Left lung (tissue), 10 donors: ENCODE data around the gene ST6GAL1. TPM values are rescaled to one million over a fixed set of nuclear protein-coding genes. Genes with fewer than 3 reads are reported as not detected.

Experiments used
- ATAC-seq: fragments of 200-7000 bp; cut with Tn5 transposase; one replicate; pipeline ENCODE4 v1.9.1; 2020; ENCODE audit warnings: moderate library complexity
- DNase-seq, 4 donors: peaks; one replicate each; pipeline ENCODE4 v3.0.0-alpha.2; 2013 to 2020
- H3K27ac ChIP-seq, 2 donors: fragments of 200-600 bp; sonication (generic) in 1 of 2; one replicate each; pipeline versions ENCODE4 v1.5.0 to v1.8.0; 2020 to 2021
- H3K27me3 ChIP-seq, 2 donors: fragments of 200-600 bp; sonication (generic) in 1 of 2; one replicate each; pipeline versions ENCODE4 v1.5.0 to v1.8.0; 2020 to 2021
- H3K36me3 ChIP-seq, 2 donors: fragments of 200-600 bp; sonication (generic) in 1 of 2; one replicate each; pipeline versions ENCODE4 v1.5.0 to v1.8.0; 2020 to 2021
- H3K4me1 ChIP-seq, 2 donors: fragments of 200-600 bp; one replicate each; pipeline ENCODE4 v1.8.0; 2021
- H3K4me3 ChIP-seq, 2 donors: fragments of 200-600 bp; sonication (generic) in 1 of 2; one replicate each; pipeline versions ENCODE4 v1.5.0 to v1.8.0; 2020 to 2021; ENCODE audit warnings: mild to moderate bottlenecking in 1 of 2
- H3K9me3 ChIP-seq, 2 donors: fragments of 200-600 bp; sonication (generic) in 1 of 2; one replicate each; pipeline versions ENCODE4 v1.5.0 to v1.8.0; 2020 to 2021
- intact Hi-C, 2 donors: fragments of 100-400 bp; cut with DNase I; formaldehyde crosslinking; loops; one replicate each; pipeline versions ENCODE4 v1.11.2 to v1.14.2; 2022
- polyA plus RNA-seq, 6 donors: library from polyadenylated mRNA; unstranded; fragments of 120-200 nt; gene quantifications; one replicate each; pipeline ENCODE4 v1.2.1, GENCODE V29; 2013; ENCODE audit not compliant: insufficient read length in 6 of 6
- total RNA-seq, 2 donors: library from RNA; stranded (reverse); fragmentation: NEBNext Ultra II Directional; extraction: Animal tissue kit (Norgen Biotek cat#: 25700); gene quantifications; one replicate each; pipeline ENCODE4 v1.2.1, GENCODE V29; 2021
- TF ChIP-seq, protein P1 (sequence below), 2 donors: fragments of 200-600 bp; sonication (generic) in 1 of 2; IDR thresholded peaks; one replicate each; pipeline versions ENCODE4 v1.5.0 to v1.8.0; 2021; ENCODE audit warnings: antibody characterized with exemption in 2 of 2
- donor health status: DM: no; HTN: yes; CAD: no.
- donor health status: DM: no; HTN: no; CAD: no.

Gene ST6GAL1
- total and polyA plus RNA-seq, 8 donors, result 45.5 to 132 (median 56.2) TPM

DNA sequence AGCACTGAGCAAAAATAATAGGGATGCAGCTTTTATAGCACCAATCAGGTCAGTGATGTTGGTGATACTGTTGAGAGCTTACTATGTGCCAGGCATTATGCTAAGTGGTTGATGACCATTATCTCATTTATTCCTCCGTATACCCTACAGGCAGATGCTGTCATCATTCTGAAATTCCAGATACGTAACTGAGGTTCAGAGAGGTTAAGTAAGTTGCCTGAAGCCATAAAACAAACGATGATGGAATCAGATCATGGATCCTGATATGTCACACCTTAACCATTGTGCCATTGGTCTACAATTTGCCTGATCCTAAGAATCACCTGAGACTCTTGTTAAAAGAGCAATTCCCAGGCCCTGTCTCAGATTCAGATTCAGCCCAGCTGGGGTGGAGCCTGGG, 49.5 kb downstream of the ST6GAL1 start:
- Histone ChIP-seq H3K36me3 (peaks cover 0 to 26% of the 10 kb centered on the region in 2 donors), H3K27ac (no peak overlapping the region), H3K4me1 (no peaks in the 10 kb centered on the region), H3K4me3 (no peak overlapping the region), H3K27me3 (no peaks in the 10 kb centered on the region), H3K9me3 (no peaks in the 10 kb centered on the region)
- DNase-seq (no peak), ATAC-seq (no peak)
- intact Hi-C loops, result no loop called here
- TF ChIP-seq, protein P1, sequence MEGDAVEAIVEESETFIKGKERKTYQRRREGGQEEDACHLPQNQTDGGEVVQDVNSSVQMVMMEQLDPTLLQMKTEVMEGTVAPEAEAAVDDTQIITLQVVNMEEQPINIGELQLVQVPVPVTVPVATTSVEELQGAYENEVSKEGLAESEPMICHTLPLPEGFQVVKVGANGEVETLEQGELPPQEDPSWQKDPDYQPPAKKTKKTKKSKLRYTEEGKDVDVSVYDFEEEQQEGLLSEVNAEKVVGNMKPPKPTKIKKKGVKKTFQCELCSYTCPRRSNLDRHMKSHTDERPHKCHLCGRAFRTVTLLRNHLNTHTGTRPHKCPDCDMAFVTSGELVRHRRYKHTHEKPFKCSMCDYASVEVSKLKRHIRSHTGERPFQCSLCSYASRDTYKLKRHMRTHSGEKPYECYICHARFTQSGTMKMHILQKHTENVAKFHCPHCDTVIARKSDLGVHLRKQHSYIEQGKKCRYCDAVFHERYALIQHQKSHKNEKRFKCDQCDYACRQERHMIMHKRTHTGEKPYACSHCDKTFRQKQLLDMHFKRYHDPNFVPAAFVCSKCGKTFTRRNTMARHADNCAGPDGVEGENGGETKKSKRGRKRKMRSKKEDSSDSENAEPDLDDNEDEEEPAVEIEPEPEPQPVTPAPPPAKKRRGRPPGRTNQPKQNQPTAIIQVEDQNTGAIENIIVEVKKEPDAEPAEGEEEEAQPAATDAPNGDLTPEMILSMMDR (IDR thresholded peaks at IDR 0.05), result no peak

- no peak overlapping the region for H3K4me3 ChIP-seq
- intact Hi-C loops, result no loop called here
- H3K36me3 ChIP-seq, result peaks cover 0 to 16% of the 10 kb centered on the region in 2 donors
- TF ChIP-seq, protein P1 (IDR thresholded peaks at IDR 0.05), result no peak
- H3K9me3 ChIP-seq, result no peaks in the 10 kb centered on the region
- H3K27ac ChIP-seq, result no peak overlapping the region
- H3K27me3 ChIP-seq, result no peaks in the 10 kb centered on the region
- H3K4me1 ChIP-seq, result peaks cover 0 to under 1% of the 10 kb centered on the region in 2 donors
- ATAC-seq (no peak), DNase-seq (no peak)
Measured at GRCh38 chr3:186980989-186981388, 50.7 kb downstream of the ST6GAL1 start.

DNA sequence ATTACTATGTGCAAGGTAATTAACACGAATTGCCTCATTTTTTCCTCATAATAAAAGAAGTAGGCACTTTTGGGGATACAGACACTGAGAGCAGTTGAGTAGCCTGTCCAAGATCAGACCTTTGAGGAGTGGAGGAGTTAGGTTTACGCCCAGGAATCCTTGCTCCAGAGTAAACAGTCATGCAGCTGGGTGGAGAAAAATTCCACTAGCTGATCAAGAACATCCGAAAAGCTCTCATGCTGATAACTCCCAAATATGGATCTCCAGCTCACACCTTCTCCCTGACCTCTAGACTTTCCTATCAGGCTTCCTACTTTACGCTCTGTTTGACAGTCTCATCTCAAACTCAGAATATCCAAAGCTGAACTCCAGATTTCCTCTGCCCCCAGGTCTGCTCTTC, 53.3 kb downstream of the ST6GAL1 start:
- H3K4me1 ChIP-seq, result peaks cover 0 to 15% of the 10 kb centered on the region in 2 donors
- H3K36me3 ChIP-seq, result peaks cover 0 to 16% of the 10 kb centered on the region in 2 donors
- no peaks in the 10 kb centered on the region for H3K9me3 ChIP-seq
- TF ChIP-seq, protein P1 (IDR thresholded peaks at IDR 0.05), result no peak
- intact Hi-C loops, result no loop called here
- ATAC-seq (peak; percentile 61), DNase-seq (no peak)
- H3K27me3 ChIP-seq, result no peaks in the 10 kb centered on the region
- no peak overlapping the region for H3K4me3 ChIP-seq
- no peak overlapping the region for H3K27ac ChIP-seq

GRCh38 chr3:186984064-186984463, 53.7 kb downstream of the ST6GAL1 start:
- TF ChIP-seq, protein P1 (IDR thresholded peaks at IDR 0.05), result no peak
- no peaks in the 10 kb centered on the region for H3K9me3 ChIP-seq
- no peak for ATAC-seq
- no peaks in the 10 kb centered on the region for H3K27me3 ChIP-seq
- no peak for DNase-seq
- H3K4me1 ChIP-seq, result peaks cover 0 to 15% of the 10 kb centered on the region in 2 donors
- intact Hi-C loops, result no loop called here
- no peak overlapping the region for H3K27ac ChIP-seq
- H3K36me3 ChIP-seq, result peaks cover 0 to 15% of the 10 kb centered on the region in 2 donors
- H3K4me3 ChIP-seq, result no peak overlapping the region

DNA sequence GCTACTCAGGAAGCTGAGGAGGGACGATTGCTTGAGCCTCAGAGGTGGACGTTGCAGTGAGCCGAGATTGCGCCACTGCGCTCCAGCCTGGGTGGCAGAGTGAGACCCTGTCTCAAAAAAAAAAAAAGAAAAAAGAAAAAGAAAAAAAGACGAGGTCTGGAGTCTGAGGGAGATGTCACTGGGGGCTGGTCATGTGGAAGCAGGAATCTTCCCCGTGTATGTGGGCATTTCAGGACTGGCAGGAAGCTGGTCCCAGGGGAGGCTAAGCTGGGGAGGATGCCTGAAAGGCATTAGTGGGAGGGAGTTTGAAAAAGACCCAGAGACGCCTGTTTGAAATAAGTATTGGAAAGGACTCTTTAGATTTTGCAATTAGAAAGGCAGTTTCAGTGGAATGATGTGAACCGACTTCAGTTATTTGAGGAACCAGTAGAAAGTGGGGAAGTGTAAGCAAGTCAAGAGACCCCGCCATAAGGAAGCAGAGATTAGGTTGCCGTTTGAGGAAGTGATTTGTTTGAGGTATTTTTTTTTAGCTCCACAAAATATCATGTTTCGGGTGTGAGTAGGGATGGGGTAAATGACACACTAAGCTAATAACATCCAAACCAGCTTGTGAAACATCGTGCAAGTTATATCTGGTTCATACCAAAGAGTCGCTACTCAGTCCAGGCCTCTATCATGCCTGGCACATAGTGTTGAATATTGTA, 55.5 kb downstream of the ST6GAL1 start:
- H3K27me3 ChIP-seq, result no peaks in the 10 kb centered on the region
- H3K27ac ChIP-seq, result peak overlapping the region in 1 of 2 donors; percentile 66
- H3K9me3 ChIP-seq, result no peaks in the 10 kb centered on the region
- intact Hi-C loops, result no loop called here
- H3K4me3 ChIP-seq, result no peak overlapping the region
- peaks cover 0 to 4% of the 10 kb centered on the region in 2 donors for H3K36me3 ChIP-seq
- peak; percentile 52 for ATAC-seq
- H3K4me1 ChIP-seq, result peaks cover 0 to 16% of the 10 kb centered on the region in 2 donors
- no peak for DNase-seq
- TF ChIP-seq, protein P1 (IDR thresholded peaks at IDR 0.05), result no peak
